Renal cortex interstitium (tissue), 11 donors: Measurements from ENCODE around the gene ZXDC. TPM values are rescaled to one million over a fixed set of nuclear protein-coding genes. Genes with fewer than 3 reads are reported as not detected.

Source experiments
- DNase-seq, 11 donors: peaks; one replicate each; pipeline ENCODE4 v3.0.0-alpha.2; 2013; ENCODE audit warnings: low read depth in 9 of 11, low spot score in 4 of 11; ENCODE audit errors: extremely low read depth in 1 of 11
- polyA plus RNA-seq, 3 donors: library from polyadenylated mRNA; unstranded; fragments of 120-200 nt; gene quantifications; one replicate each; pipeline ENCODE4 v1.2.1, GENCODE V29; 2013; ENCODE audit not compliant: insufficient read length in 3 of 3

ZXDC gene
- polyA plus RNA-seq, 3 donors = 31.1 to 44.5 (median 34.7) TPM

DNA sequence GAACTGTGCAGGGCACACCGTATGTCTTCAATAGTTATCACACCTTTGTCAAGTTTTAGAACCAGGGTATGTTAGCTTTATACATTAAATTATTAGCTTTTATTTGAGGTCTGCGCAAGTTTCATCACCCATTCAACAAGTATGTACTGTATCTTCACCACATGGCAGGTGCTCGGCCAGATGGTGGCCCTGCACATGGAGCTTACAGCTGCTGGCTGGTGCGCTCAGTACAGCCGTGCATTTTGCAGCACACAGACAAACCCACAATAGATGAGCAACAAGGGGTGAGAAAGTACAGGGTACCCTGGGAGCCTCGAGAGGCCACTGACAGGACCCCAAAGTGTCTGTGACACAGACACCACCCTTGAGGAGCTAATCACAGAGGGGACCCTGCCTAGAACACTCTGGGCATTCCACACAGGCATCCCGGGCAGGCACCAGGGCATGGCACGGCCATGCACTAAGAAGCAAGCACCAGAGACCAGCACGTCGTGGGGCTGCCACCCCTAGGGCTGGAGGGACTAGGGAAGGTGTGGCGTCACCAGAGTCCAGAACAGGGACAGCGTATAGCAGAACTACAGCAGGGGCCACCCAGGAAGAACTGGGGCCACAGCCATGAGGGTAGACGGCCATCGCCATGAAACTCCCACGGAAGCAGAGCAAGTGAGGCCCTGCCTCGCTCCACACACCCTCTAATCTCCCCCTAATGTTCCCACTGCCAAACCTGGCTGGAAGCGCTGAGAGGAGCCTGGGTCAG, 27.4 kb downstream of the ZXDC start:
- DNase-seq = no peak

DNA sequence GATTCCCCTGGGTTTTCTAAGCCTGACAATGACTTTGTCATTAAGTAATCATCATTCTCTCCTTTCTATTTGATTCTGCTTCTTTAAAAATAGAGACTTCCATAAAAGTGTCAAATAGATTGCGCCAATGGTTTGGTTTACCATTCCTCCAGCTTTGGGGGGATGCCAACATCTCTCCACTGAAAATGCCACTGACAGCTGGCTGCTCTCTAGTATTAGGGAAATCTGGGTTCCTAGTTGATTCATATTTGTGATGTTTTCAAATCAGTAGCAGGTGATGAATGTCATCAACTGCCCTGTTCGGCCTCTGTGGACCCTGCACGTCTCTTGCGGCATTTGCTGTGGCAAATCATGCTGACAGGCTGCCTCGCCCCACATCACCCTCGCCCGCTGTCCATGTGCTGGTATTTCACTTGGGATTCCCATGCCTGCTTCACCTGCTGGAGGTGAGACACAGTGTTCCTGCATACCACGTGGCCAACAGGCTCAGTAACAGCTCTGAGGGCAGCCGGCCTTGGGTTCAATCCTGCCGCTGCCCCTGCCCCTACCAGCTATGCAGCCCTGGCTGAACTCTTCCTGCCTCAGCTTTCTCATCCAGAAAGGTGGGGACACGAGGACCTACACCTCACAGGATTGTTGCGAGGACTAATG, 28.1 kb downstream of the ZXDC start:
- DNase-seq = no peak

DNA sequence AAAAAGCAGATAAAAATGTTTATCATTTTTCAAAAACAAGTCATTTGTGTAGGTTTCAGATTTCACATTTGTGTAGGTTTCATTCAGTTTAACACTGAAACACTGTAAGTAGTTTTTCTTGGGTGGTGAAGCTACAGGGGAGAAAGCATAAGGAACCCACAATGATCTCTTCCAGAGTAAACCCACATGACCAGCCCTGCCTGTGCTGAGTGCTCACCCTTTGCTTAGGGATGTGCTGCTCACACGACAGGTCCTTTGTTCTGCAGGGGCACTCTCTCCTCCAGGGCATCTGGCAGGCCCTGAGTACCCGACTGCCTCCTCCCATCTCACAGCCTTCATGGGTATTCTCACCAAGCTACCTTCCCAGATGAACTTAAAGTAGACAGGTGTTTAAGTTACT, 28.9 kb downstream of the ZXDC start:
- DNase-seq = no peak

DNA sequence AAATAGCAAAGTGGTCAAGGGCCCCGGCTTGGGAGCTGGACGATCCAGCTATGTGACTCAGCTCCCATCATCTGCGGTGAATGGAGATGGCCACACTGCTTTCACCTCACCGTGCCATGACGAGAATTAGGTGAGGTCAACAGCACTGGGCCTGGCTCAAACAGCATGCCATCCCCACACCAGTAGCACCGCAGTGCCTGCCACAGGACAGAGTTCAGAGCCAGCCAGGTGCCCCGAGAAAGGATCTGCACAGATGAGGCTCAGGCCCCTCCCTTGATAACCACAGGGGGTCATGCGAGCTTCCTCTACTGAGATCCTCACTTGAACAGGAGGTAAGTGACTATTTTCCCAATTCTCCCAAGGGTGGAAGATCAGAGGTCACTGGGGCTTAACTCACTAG, 29.4 kb downstream of the ZXDC start:
- DNase-seq = no peak

DNA sequence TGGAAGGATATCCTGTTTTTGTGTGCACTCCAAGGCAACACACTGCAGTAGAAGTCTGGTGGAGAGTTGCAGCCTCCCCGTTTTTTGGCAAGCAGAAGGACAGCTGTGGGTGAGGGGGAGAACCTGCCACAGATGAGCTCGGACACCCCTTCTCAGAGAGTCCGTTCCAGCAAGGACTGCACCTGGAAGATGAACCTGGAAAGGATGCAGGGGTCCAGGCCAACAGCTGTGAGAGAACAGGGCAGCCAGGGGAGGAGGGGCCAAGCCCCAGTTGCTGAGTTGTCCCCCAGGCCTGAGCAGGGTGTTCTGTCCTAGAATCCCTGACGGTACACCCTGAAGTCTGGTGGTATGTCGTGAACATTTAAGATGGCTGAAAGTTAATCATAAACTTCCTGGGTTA, 30.2 kb downstream of the ZXDC start:
- no peak for DNase-seq

DNA sequence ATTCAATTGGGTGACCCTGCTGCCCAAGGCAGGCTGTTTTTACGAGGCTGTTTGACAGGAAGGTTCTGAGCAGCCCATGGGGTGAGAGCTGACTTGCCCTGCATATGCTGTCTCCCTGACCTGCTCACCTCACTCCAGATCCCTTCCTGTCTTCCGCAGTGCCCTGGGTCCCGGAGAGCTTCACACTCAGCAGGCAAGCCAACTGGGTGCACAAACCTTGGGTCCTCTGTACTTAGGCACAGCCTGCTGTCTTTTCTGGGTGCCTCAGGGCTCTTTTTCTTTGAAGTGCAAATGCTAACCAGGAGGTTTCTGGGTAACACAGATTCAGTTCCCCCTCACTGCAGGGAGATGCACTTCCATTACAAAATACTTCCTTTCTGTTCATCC, 32.8 kb downstream of the ZXDC start:
- DNase-seq = no peak

DNA sequence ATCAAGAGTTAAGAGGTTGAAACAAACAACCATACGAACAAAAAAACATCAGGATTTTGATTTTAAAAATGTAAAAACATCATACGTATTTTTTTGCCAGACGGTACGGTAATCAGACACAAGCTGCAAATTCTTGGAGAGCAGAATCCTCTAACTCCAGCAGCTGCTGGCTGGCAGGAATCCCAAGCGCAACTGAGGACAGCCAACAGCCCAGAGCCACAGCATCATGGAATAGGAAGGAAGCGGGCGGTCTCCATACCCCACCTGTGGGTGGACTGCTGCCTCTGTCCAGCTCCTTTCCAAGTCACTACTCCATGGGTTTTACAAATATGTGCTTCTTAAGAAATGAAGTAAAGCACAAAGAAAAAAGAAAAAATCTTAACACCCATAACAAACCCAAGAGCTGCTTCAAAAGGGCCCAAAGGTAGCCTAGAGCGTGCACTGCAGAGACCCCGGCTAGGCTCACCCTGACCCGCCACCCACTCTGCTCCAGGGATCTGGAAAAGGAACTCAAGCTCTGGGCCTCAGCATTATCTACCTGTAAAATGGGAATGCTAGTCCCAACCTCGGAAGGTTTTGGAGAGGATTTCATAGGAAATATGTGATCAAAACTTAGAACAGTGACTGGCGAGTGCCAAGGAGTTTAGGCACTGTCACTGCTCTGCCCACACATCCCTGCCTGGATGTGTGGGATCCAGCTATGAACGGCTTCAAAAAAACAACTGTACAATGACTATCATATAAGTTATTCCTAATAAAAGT, 33.4 kb downstream of the ZXDC start:
- peak in 2 of 11 donors; percentile 4 to 9 for DNase-seq

DNA sequence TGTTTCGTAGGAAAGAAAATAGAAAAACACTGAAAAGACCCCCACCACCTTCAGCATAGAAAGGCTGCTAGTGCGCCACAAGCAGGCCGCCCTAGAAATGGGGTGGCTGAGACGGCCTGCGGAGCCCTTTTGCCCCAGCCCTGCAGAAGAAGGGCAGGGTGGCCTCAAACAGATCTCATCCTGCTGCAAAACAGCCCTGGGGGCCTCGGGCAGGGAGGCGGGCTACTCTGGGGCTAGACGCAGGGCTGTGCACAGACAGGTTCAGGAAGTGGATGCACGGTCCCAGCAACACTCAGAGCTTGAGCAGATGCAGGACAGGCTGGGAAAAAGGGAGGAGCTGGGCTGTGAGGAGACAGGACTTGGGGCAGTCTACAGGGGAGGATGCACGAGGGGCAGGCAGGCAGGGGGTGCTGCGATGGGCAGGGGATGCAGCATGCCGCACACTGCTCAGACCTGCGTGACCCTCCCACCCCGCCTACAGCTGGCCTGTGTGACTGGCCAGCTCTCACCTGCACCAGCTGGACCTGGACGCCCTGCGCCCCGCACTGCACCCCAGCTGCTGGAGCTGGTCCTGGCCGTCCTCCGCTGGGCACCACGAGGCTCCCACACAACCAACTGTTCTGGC, 34.3 kb downstream of the ZXDC start:
- no peak for DNase-seq

DNA sequence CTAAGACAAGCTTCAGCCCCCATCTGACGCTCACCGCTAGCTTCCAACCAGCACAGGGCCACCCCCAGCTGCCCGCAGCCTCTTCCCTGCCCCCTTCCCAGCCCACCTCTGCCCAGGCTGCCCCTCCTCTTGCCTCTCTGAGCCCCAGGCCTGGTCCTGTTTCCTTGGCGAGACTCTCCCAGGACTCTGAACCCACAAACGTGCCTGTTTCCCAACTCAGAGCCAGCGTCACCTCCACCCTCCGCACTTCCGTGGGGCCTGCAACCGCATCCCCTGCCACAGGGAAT, 35.0 kb downstream of the ZXDC start:
- DNase-seq = no peak

DNA sequence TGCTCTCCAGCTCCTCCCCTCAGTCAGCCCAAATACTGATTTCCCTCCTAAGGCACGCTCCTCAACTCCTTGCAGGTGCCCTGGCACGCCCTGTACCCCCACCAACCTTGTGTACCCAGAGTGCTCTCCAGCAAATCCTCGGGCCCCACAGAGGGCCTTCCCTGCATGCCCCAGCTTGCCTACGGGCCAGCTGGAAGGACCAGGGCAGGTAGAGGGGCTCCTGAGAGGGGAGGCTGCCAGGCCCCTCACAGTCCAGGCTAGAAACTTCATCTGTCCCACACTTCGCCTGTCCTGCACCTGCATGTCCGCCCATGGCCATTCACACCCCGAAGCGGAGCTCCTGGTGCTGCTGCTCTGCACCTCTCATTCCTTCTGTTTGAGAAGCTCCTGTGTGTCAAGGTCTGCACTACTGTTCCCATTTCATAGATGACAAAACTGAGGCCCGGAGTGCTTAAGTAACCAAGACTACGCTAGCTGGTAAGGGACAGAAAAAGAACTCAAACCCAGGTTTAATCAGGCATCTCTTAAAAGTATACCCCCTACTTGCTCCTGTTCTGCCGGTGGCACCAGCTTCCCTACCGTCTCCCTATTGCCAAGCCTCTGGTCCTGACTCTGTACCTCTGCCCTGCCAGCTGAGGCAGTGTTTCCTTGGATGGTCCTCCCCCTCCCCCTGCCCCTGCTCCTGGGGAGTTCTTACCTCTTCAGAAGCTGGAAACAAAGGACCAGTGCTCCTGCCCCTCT, 35.6 kb downstream of the ZXDC start:
- no peak for DNase-seq

DNA sequence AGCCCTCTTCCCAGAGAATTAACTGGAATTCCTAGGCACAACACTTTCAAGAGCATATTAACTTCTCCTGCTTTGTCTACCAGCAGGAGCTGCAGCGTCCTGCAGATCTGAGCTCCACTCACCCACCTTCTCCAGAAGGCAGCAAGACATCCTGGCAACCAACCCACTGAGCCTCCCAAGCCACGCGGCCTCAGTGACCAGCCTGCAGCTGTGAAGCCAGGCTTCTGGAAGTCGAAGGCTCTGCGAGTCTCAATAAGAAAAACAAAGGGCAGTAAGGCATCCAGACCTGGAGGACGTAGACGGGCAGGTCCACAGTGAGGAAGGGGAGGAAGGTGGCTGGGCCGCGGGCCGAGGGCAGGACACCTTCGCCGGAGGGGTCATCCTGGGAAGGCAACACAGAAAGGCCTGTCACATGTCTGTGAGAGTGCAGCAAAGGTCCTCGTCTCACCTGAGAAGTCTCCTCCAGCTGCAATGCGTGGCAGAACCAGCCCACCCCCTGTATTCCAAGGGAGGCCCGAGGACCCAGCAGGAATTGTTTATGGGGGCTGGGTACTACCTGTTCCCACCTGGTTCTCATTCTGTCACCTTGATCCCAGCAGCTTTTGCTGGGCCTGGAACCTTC, 36.2 kb downstream of the ZXDC start:
- DNase-seq = no peak

DNA sequence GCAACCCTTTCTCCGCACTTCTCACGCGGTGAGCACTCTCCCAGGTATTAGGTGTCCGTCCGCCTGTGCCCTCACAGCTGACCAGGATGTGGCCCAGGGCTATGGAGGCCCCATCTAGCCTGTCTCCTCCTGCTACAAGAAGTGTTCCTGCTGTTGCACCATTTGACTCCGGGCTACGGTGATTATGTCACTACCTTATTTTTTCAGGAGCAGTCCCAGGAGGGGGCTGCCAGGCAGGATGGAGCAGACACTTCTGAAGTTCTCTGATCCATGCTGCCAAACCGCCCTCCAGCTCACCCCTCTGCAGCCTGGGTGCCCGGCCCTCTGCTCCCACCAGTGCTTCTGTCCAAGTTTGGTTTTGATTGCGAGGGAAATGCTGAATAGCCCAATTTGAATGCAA, 36.9 kb downstream of the ZXDC start:
- no peak for DNase-seq

DNA sequence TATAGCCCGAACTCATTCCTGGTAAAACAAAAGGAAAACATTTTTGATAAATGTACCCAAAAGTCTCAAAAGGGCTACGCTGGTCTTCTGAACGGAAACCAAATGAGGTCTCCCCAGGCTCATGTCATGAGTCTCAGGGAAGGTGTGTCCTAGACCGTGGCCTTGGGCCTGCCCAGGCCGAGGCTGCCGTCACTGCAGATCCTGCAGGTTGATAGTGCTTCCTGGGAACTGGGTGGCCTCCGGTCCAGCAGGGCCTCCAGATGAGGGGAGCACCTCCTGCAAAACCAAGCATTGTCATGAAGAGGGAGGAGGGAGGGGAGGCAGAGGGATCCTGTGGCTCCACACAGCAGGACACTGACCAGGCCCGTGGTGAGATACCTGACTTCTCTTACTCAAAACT, 37.5 kb downstream of the ZXDC start:
- no peak for DNase-seq

DNA sequence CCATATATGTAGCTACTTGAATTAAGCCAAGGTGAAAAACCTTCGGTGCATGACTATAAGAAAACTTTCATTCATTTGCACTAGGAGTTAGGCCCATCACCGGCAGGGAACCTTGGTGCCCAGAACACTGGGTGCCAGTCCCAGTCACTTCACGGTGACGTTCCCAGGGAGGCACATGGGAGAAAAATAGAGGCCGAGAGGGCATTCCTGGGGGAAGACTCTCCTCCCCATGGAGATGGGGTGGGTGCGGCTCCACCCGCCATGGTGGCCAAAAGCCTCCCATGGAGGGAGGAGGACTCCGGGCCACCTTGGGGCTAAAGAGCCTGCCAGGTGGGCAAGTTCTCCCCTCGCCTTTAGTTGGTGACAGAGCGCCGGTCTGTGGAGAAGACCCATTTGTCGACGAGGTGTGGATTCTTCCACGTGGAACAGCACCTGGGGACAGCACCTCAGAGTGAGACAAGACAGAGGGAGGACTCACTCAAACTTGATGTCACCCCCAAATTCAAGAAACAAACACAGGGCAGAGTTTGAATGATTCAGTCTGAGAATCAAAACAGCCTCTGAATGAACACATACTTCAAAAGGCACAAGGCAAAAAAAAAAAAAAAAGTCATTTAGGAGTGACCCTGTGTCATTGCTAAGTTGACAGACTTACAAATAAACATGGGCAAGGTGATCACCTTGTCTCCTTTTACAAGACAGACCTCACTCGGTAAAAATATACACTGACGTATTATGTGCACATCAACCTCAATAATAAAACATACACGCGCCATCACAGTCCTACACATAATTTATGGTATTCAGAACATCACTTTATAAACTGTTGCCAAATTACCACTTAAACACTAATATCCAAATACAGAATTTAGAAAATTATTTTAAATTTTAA, 38.6 kb downstream of the ZXDC start:
- no peak for DNase-seq

DNA sequence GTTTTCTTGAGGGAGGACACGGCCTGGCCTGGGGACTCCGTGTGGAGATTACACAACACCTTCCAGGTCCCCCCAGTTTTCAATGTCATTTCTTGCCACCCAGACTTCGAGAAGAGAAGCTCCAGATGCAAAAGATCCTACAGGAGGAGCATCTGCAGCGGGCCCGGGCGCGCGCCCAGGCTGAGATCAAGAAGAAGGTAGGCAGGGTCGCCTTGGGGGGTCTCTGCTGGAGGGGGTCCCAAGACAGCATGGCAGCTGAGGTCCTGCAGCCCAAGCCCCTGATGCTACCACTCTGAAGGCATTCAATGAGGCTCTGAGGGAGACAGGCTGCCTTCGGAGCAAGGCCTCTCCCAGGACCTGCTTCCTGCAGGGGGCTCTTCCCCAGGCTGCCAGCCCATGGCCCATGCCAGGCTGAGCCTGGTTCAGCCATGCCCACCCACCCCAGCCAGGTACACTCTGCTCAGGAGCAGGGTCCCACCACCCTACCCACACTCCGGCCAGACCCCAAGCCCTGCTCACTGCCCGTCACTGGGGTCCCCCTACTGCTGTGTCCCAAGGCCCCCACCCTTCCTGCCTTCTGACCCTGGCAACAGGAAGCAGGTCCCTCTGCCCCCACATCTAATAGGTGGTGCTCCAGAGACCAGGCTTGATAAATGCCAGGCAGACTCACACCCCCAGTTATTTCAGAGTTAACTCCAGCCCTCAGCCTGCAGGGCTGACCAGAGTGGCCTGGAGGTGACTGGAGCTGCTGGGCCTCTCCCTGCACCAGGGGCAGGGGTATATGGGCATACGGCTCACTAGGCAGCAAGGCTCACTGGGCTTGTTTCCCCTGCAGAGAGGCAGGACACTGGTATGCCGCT, 40.0 kb downstream of the ZXDC start:
- DNase-seq = no peak

DNA sequence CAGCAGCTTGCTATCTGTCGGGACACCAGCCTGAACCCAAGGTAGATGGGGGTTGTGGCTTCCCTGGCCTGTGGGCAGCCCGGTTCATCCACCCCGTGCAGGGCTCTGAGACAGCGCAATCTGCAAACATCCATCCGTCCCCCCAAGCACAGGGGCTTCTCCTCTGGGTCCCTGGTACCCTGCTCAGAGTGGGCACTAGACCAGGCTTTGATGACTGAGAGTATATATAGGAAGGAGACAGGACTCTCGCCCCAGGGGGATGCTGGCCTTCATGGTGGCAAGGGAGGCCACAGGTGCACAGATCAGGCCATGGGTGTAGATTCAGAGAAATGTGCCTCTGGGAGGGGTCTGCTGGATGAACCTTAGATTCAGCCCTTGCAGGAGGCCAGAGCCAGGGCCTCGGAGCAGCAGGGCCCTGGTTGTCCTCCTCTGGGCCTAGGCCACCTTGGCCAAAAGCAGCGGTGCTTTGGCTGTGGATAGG, 40.7 kb downstream of the ZXDC start:
- no peak for DNase-seq

DNA sequence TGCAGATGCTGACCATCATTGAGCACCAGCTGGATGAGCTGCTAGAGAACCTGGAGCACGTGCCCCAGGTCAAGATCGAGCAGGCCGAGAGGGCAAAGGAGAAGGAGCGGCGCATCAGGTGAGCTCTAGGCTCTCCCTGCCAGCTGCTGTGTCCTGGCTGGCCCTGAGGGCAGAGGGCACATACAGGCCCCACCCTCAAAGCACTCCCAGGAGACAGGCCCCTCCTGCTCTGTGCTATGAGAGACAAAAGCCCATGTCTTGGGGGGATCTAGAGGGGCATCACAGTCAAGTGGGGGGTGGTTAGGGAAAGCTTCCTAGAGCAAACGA, 41.5 kb downstream of the ZXDC start:
- DNase-seq = no peak
